SH-SY5Y (cell line): Measurements from ENCODE around the gene TRPC6.

Source experiments
- GATA2 ChIP-seq: IDR thresholded peaks from 2 replicates; pipeline ENCODE4 v1.6.1; 2011; ENCODE audit warnings: mild to moderate bottlenecking, low read depth, low read length
- GATA3 ChIP-seq: IDR thresholded peaks from 2 replicates; pipeline ENCODE4 v1.6.1; 2011; ENCODE audit warnings: low read depth, mild to moderate bottlenecking, low read length, moderate library complexity

TRPC6 gene

GRCh38 chr11:101583251-101584128 is at the start of gene TRPC6:
Gene TRPC6, minus strand, starts transcription at chr11:101584007. Its CDS starts 504 bp downstream, at chr11:101583503.
- TF ChIP-seq GATA3 = no peak
- TF ChIP-seq GATA2 = no peak

GRCh38 chr11:101620026-101620425 is 36.2 kb upstream of the TRPC6 start:
- TF ChIP-seq GATA3 (no peak), GATA2 (no peak)

- TF ChIP-seq GATA2 (no peak), GATA3 (no peak)
Observed at GRCh38 chr11:101618709-101619108, 34.9 kb upstream of the TRPC6 start.

- no peak for TF ChIP-seq GATA2
- no peak for TF ChIP-seq GATA3
Observed at GRCh38 chr11:101617735-101618332, 34.0 kb upstream of the TRPC6 start.

- no peak for TF ChIP-seq GATA2
- no peak for TF ChIP-seq GATA3
Observed at GRCh38 chr11:101612481-101612880, 28.7 kb upstream of the TRPC6 start.

GRCh38 chr11:101600924-101601323 is 17.1 kb upstream of the TRPC6 start:
- TF ChIP-seq GATA2 = no peak
- TF ChIP-seq GATA3 = no peak

GRCh38 chr11:101586965-101587364 is 3.2 kb upstream of the TRPC6 start:
- TF ChIP-seq GATA3 = no peak
- TF ChIP-seq GATA2 = no peak

- no peak for TF ChIP-seq GATA2
- no peak for TF ChIP-seq GATA3
Observed at GRCh38 chr11:101584655-101585054, 848 bp upstream of the TRPC6 start.

- TF ChIP-seq GATA3 = no peak
- no peak for TF ChIP-seq GATA2
Observed at GRCh38 chr11:101584129-101584515, 315 bp upstream of the TRPC6 start.

GRCh38 chr11:101582989-101583250 is 887 bp downstream of the TRPC6 start:
- TF ChIP-seq GATA2 (no peak), GATA3 (no peak)

- TF ChIP-seq GATA2 = no peak
- TF ChIP-seq GATA3 = no peak
Observed at GRCh38 chr11:101582236-101582988, 1.4 kb downstream of the TRPC6 start.

- TF ChIP-seq GATA2 = no peak
- no peak for TF ChIP-seq GATA3
Observed at GRCh38 chr11:101577461-101577860, 6.3 kb downstream of the TRPC6 start.

GRCh38 chr11:101576456-101576855 is 7.4 kb downstream of the TRPC6 start:
- TF ChIP-seq GATA2 (no peak), GATA3 (no peak)

GRCh38 chr11:101574886-101575285 is 8.9 kb downstream of the TRPC6 start:
- TF ChIP-seq GATA3 = no peak
- TF ChIP-seq GATA2 = no peak
